GM20431 (cell line): ENCODE data around the gene API5.

Experiments used
- in situ Hi-C: fragments of 300-500 bp; cut with MseI, MboI; formaldehyde crosslinking; loops from one replicate; pipeline ENCODE4 v1.15.0; 2020; ENCODE audit warnings: low sequenced_read_pairs; ENCODE audit not compliant: unreplicated experiment

API5 gene

DNA sequence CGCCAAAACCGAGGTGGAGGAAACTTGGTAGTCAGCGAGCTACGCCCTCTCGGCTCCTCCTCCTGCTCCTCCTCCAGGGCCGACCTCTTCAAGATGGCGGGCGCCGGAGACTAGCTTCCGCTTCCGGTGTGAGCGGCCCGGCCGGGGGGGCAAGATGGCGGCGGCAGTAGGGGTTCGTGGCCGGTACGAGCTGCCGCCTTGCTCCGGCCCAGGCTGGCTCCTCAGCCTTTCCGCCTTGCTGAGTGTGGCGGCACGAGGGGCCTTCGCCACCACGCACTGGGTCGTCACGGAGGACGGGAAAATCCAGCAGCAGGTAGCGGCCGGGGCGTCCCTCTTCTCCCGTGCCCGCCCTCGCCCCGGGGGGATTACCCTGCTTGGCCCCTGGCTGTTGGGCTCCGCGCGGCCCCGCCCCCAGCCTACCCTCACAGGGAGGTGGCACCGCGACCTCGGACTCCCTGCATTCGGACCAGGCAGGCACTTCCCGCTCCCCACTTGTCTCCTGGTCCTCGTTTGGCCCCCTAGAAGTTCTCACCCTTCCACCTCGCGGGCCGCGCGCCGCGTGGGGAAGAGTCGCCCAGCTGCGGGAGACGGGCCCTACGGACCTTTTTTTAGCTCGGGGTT is 47.1 kb downstream of the API5 start, which contains the start of gene TTC17:
Gene TTC17, plus strand, starts transcription at position 120 of the 621 bp plus-strand sequence. Its CDS starts 35 bp downstream, at position 155.
- in situ Hi-C loops, result no loop called here

DNA sequence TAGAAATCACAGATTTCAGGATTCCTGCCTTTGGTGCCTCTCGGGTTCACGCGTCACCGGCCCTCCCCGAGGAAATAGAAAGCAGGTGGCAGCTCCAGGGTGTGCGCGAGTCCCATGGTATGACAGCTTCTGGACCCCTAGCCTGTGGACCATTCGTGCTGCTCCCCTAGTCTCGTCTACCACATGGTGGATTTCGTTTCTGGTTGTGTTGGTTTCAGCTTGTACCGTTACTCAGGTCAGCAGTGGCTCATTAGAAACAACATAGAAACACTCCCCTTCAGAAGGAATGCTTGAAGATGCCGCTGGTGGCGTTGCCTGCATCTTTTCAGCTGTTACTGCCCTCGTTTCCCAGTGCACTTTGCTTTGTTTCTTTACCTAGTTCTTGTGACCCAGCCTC is 47.6 kb downstream of the API5 start:
- in situ Hi-C loops, result no loop called here

DNA sequence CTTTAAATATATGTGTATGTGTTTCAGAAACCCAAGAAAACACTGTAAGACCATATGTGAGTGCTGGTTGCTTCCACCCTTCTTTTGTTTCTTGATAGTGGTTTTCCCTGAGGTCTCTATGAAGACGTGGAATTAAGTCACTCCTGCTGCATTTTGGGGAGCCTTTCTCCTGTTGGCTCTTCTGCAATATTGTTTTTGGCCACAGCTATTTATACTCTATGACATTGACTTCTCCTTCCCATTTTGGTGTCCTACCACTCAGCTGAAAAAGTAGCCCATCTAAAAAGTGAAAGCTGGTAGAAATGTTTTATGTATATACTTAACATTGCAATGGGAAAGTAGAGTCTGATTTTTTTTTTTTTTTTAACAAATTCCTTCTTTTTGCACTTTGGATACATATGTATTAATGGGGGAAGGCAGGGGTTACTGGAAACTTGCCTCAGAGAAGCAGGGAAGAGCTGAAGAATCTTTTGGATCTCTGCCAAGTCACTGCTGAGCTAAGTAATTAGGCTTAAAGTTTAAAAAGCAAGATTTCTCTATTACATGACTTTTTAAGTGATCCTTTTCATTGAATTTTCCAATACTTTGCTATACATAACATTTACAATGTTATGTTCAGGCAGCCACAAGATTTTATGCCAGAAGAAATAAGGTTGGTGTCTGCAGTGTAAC is 48.7 kb downstream of the API5 start:
- in situ Hi-C loops, result no loop called here

DNA sequence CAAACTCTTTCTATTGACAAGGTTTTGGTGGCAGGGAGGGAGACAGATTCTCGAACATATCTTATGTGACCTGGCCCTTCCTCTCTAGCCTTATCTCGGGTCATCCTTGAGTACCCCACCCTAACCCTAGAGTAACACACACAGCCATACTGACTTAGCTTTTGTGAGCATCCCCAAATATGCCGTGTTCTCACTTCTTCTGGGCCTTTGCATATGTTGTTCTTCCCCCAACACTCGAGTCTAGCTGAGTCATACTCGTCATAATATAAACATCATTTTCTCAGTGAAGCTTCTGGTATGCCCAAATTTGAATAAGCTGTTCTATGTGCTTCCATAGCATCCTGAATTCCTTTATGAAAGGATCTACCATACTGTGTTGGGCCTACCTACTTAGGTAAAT is 54.9 kb downstream of the API5 start:
- in situ Hi-C loops, result no loop called here

DNA sequence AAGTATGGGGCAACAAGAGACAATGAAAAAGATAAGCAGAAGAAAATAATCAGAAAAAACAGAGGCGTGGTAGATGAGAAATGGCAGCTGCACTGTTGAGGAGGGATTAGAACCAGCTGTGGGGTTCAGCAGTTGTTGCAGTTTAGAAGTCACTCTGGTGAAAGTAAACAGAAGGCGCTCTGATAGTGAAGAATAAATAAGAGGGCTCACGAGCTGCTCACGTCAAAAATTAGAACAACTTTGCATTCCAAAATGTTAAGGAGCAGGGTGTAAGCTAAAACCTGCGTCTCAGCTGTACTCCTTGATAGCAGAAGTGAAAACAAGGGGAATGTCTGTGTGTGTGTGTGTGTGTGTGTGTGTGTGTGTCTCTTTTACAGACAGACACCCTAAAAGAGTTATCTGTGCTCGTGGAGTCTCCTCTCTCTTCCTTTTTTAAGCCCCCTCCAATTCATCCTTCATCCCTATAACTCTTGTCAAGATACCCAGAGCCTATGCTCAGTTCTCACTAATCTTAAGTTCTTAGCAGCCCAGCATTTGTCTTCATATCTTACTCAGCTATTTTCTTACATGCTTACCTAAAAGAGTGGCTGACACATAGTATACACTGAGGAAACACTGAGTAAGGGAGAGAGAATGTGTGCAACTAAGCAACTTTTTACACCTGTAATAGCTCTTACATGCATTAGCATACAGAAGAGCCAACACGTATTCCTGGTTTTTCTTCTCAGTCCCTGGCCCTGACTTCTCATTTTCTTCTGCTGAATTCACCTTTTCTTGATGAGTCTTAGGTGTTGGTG is 55.8 kb downstream of the API5 start:
- in situ Hi-C loops, result no loop called here

DNA sequence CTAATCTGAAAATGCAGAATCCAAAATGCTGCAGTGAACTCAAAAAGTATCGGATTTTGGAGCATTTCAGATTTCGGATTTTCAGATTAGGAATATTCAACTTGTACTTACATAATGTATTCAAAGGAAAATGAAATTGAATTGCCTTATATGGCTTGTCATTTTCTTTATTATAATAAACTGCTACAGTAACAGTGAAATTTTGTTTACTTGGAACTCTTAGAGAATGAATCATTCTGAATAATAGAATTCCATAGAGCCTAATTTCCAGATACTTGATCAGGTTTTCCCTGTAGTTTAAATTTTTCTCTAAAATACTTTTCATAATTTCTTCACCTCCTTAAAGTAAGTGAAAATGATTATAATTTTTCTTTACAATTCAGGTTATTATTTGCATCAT is 64.3 kb downstream of the API5 start:
- in situ Hi-C loops, result no loop called here

DNA sequence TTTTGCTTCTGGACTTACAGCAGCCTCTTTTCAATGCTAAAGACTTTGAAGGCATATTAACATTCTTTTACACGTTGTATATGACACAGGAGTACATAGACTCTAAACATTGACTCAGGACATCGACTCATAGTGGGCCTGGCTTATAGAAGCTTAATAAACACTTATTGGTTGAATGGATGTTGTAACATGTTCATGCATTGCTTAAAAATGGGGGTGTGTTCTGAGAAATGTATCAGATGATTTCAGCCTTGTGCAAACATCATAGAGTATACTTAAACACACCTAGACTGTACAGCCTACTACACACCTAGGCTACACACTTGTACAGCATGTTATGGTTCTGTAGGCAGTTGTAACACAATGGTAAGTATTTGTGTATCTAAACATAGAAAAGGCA is 64.8 kb downstream of the API5 start:
- in situ Hi-C loops, result no loop called here

DNA sequence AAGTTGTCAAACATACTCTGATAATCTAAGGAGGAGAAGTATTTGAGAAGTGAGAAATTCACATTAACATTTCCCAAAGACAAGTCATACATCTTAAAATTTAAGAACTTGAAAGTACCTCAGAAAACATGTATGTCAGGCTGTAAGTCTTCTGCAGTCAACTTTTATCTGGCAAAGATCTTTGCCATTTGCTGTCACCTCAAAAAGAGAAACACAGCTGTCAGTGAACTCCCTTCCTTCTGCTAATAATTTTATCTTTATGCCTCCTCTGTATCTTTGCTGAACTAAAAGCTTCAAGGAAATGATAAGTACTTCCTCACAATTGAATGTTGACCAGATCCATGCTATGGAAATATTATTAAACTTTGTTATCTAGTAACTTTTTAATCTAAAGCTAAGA is 65.6 kb downstream of the API5 start:
- in situ Hi-C loops, result no loop called here

DNA sequence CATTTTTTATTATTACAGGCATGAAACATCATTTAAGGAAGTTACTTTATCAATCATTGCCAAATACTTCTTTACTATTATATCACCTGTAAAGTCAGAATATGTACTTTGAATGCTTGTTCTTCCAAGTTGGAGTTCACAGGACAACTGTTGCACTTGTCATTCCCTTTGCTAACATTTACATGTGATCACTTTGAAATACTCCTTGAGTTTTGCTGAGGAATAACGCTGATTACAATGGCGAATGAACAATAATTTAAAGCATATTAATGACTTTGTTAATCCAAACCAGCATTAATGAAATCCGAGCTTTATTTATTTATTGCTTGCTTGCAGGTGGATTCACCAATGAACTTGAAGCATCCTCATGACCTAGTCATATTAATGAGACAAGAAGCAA is 67.1 kb downstream of the API5 start:
- in situ Hi-C loops, result no loop called here

DNA sequence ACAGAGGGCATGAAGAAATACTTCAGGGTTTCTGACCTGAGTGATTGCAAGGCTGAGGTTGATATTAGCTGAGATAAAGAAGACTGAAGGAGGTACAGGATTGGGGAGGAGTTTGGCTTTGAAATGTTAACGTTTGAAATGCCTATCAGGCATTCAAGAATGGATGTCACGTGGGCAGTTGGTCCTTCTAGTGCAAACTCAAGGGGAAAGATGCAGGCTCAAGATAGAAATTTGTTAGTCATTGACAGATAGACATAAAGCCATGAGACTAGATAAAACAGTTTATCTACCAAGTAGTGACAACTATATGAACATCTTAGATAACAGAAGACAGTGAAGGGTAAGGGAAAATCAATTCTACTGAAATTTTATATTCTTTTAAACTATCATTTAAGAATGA is 70.0 kb downstream of the API5 start:
- in situ Hi-C loops, result no loop called here

DNA sequence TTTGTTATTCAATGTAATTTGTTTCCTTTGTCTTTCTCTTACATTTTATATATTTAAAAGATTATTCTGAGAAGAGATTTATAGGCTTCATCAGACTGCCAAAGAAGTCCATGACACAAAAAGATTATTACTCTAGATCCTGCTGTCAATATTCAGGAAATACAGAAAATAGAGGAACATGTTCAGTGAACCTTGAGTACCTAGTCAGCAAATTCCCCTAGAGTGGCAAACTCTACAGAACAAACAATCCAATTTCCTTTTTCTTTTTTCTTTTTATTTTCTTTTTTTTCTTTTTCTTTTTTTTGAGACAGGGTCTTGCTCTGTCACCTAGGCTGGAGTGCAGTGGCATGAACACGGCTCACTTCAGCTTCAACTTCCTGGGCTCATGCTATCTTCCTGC is 70.8 kb downstream of the API5 start:
- in situ Hi-C loops, result no loop called here

DNA sequence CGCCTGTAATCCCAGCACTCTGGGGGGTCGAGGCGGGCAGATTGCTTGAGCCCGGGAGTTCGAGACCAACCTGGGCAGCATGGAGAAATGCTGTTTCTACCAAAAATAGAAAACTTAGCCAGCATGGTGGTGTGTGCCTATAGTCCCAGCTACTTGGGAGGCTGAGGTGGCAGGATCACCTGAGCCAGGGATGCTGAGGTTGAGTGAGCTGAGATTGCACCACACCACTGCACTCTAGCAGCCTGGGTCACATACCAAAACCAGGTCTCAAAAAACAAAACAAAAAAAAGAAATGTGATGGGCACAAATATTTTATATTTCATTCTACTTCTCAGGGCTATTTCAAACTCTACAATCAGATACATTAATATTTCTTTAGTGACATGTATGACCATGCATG is 72.6 kb downstream of the API5 start:
- in situ Hi-C loops, result no loop called here

DNA sequence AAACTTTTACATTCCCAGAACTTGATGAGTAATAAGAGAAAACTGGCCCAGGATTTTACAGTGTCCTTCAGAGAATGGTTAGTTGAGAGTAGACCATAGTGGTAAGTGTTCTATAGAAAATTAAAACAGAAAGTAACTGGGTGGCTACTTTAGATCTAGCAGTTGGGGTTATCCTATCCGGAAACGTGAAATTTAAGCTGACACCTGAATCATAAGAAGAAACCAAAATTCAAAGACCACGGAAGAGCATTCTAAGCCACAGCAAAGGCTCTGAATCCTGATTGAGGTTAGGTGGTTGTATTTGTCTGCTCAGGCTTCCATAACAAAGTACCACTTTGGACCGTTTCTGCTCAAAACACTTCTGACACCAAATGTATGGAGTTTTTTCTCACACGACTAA is 80.9 kb downstream of the API5 start:
- in situ Hi-C loops, result no loop called here

DNA sequence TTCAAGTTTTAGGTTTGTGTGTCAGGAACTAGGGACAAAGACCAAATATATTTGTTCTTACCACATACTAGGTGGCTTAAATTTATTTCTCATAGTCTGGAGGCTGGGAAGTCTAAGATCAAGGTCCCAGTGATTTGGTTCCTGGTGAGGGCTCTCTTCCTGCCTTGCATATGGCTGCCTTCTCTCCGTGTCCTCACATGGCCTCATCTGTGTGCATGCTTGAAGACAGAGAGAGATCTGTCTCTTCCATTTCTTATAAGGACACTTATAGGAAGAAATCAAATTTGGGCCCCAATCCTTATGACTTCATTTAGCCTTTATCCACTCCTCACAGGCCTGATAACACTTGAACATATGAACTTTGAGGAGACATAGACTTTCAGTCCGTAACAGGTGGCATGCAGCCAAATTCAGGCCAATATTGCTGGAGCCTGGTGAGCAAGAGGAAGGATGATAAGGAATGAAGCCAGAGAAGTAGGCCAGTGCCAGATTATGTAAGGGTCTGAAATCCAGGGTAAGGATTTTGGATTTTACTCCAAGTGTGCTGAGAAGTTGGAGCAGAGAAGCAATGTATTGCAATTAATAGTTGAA is 82.1 kb downstream of the API5 start:
- in situ Hi-C loops, result no loop called here
